DND-41 (cell line): ENCODE measurements around the gene ADK.

Source experiments
- ATAC-seq: fragments of 200-7000 bp; cut with Tn5 transposase; 3 replicates; pipeline ENCODE4 v1.9.1; 2021; ENCODE audit warnings: low read depth; ENCODE audit not compliant: insufficient read depth
- DNase-seq: peaks from one replicate; pipeline ENCODE4 v3.0.0-alpha.2; 2020
- H2AFZ ChIP-seq: 2 replicates; pipeline ENCODE4 v1.6.0; 2012; ENCODE audit warnings: low read depth, low read length
- H3K27ac ChIP-seq: 2 replicates; pipeline ENCODE4 v1.5.1; 2012; ENCODE audit warnings: low read length, inconsistent platforms
- H3K27me3 ChIP-seq: fragments of 200-600 bp; sonication (generic); 2 replicates; pipeline ENCODE4 v1.6.0; 2012; ENCODE audit warnings: low read length, mild to moderate bottlenecking, inconsistent platforms; ENCODE audit not compliant: insufficient read depth, poor library complexity
- H3K36me3 ChIP-seq: 2 replicates; pipeline ENCODE4 v1.5.1; 2012; ENCODE audit warnings: low read length, inconsistent platforms; ENCODE audit not compliant: insufficient read depth
- H3K4me1 ChIP-seq: 2 replicates; pipeline ENCODE4 v1.5.1; 2012; ENCODE audit warnings: mild to moderate bottlenecking, low read length; ENCODE audit not compliant: insufficient read depth
- H3K4me2 ChIP-seq: 2 replicates; pipeline ENCODE4 v1.6.0; 2012; ENCODE audit warnings: mild to moderate bottlenecking, moderate library complexity, low read length, inconsistent platforms; ENCODE audit not compliant: insufficient read depth
- H3K4me3 ChIP-seq, 2 experiments: fragments of 200-600 bp in 1 of 2; shearing (Covaris generic) in 1 of 2; 2 replicates each; pipeline ENCODE4 v1.5.1; 2012 to 2016; ENCODE audit warnings: inconsistent platforms in 2 of 2, low read length in 2 of 2, mild to moderate bottlenecking in 2 of 2, low read depth in 1 of 2, moderate library complexity in 1 of 2
- H3K79me2 ChIP-seq: 2 replicates; pipeline ENCODE4 v1.6.0; 2012; ENCODE audit warnings: low read length, inconsistent platforms; ENCODE audit not compliant: insufficient read depth
- H3K9ac ChIP-seq: 2 replicates; pipeline ENCODE4 v1.6.0; 2012; ENCODE audit warnings: low read depth, mild to moderate bottlenecking, inconsistent platforms, low read length, moderate library complexity
- H3K9me3 ChIP-seq: 2 replicates; pipeline ENCODE4 v1.5.1; 2012; ENCODE audit warnings: low read length, moderate library complexity, mild to moderate bottlenecking, inconsistent platforms; ENCODE audit not compliant: insufficient read depth, severe bottlenecking
- H4K20me1 ChIP-seq: 2 replicates; pipeline ENCODE4 v1.6.0; 2012; ENCODE audit warnings: low read length; ENCODE audit not compliant: insufficient read depth
- EZH2 ChIP-seq: IDR thresholded peaks from 3 replicates; pipeline ENCODE4 v1.6.1; 2012; ENCODE audit warnings: borderline replicate concordance, low read depth, mild to moderate bottlenecking, moderate library complexity, low read length, inconsistent platforms; ENCODE audit not compliant: severe bottlenecking
- TF ChIP-seq, protein P1 (sequence below): IDR thresholded peaks from 2 replicates; pipeline ENCODE4 v1.5.1; 2012; ENCODE audit warnings: borderline replicate concordance, low read length, moderate library complexity, mild to moderate bottlenecking; ENCODE audit not compliant: poor library complexity, severe bottlenecking; ENCODE audit errors: extremely low read depth

The ADK gene

DNA sequence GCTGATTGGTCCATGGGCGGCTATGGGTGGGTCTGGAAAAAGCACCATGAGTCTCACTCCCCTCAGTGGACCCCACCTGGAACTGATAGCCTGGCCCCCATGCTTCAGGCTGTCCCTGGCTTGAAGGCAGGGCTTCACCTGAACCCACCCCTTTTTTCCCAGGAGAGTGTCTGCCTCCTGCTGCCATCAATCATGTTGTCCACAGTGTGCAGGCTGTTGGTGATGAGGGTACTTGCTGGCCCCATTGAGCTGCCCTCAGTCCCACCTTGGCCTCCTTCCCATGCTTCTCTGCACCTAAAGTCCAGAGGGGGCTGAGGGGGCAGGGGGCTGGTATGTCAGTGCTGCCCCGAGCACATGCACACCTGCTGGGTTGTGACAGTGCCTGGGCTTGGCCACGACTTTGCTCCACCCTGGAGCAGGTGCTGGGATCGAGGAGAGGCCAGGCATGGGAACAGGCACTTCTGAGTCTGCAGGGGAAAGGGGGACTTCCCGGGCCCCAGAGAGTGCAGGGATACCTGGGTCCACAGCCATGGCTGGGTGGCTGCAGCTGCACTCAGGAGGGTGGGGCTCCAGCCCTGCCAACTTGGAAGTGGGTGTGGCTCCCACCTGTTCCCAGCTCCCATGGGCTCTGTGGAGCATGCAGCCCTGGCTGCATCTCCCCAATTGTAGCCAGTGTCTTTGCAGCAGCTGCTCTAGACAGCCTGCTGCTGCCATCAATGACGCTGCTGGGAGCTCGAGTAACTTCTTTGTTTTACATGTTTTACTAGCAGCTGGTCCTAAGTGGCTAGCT lies 56.9 kb downstream of the ADK start:
- Histone ChIP-seq H3K27ac (no peak overlapping the region), H3K9me3 (no peaks in the 10 kb centered on the region), H3K4me1 (no peaks in the 10 kb centered on the region), H2AFZ (no peak overlapping the region), H4K20me1 (peaks cover 14% of the 10 kb centered on the region; the same call in 1 of the 2 replicates), H3K79me2 (peaks cover 16% of the 10 kb centered on the region; the same call in 1 of the 2 replicates), H3K4me2 (no peak overlapping the region), H3K4me3 (no peak overlapping the region), H3K27me3 (no peaks in the 10 kb centered on the region), H3K9ac (no peak overlapping the region), H3K36me3 (peaks cover 18% of the 10 kb centered on the region)
- TF ChIP-seq, protein P1, sequence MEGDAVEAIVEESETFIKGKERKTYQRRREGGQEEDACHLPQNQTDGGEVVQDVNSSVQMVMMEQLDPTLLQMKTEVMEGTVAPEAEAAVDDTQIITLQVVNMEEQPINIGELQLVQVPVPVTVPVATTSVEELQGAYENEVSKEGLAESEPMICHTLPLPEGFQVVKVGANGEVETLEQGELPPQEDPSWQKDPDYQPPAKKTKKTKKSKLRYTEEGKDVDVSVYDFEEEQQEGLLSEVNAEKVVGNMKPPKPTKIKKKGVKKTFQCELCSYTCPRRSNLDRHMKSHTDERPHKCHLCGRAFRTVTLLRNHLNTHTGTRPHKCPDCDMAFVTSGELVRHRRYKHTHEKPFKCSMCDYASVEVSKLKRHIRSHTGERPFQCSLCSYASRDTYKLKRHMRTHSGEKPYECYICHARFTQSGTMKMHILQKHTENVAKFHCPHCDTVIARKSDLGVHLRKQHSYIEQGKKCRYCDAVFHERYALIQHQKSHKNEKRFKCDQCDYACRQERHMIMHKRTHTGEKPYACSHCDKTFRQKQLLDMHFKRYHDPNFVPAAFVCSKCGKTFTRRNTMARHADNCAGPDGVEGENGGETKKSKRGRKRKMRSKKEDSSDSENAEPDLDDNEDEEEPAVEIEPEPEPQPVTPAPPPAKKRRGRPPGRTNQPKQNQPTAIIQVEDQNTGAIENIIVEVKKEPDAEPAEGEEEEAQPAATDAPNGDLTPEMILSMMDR: no peak
- no peak for TF ChIP-seq EZH2
- ATAC-seq: peak; percentile 17; the same call in 1 of the 3 replicates
- DNase-seq: no peak

DNA sequence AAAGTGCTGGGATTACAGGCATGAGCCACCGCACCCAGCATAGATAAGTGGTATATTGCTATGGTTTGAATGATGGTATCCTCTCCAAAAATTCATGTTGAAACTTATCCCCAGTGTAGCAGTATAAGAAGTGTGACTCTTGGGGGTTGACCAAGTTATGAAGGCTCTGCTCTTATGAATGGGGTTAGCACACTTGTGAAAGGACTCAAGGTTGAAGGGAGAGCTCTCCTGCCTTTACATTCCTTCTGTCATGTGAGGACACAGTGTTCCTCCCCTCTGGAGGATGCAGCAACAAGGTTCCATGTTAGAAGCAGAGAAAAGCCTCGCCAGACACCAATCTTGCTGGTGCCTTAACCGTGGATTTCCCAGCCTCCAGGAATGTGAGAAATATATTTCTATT lies 58.0 kb downstream of the ADK start:
- Histone ChIP-seq H3K27me3 (no peaks in the 10 kb centered on the region), H4K20me1 (peaks cover 14% of the 10 kb centered on the region; the same call in 1 of the 2 replicates), H3K4me3 (no peak overlapping the region), H2AFZ (no peak overlapping the region), H3K4me2 (no peak overlapping the region), H3K9ac (no peak overlapping the region), H3K4me1 (no peaks in the 10 kb centered on the region), H3K79me2 (peaks cover 22% of the 10 kb centered on the region; the same call in 1 of the 2 replicates), H3K9me3 (no peaks in the 10 kb centered on the region), H3K36me3 (peaks cover 18% of the 10 kb centered on the region), H3K27ac (no peak overlapping the region)
- ATAC-seq: no peak
- TF ChIP-seq, protein P1: no peak
- no peak for TF ChIP-seq EZH2
- DNase-seq: no peak

DNA sequence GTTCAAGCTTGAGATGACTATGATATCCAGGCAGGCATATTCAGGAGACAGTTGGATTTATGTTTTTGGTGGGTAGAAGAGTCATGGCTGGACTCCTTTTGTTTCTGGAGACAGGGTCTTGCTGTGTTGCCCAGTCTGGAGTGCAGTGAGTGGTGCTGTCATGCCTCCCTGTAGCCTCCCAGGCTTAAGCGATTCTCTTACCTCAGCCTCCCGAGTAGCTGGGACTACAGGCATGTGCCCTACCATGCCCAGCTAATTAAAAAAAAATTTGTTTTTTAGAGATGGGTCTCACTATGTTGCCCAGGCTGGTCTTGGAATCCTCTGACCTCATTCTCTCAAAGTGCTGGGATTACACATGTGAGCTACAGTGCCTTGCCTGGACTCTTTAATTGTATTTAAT lies 62.0 kb downstream of the ADK start:
- Histone ChIP-seq H3K27me3 (no peaks in the 10 kb centered on the region), H3K9me3 (peaks cover 3% of the 10 kb centered on the region), H3K79me2 (peaks cover 14% of the 10 kb centered on the region; the same call in 1 of the 2 replicates), H2AFZ (no peak overlapping the region), H3K27ac (no peak overlapping the region), H4K20me1 (peaks cover 3% of the 10 kb centered on the region; the same call in 1 of the 2 replicates), H3K36me3 (no peaks in the 10 kb centered on the region; the same call in 1 of the 2 replicates), H3K4me2 (no peak overlapping the region), H3K4me1 (no peaks in the 10 kb centered on the region), H3K9ac (no peak overlapping the region), H3K4me3 (no peak overlapping the region)
- DNase-seq (no peak), ATAC-seq (no peak)
- TF ChIP-seq EZH2: no peak
- TF ChIP-seq, protein P1: no peak
